Chondrocyte (in vitro differentiated cells): ENCODE data around the gene ARFGEF2. TPM values are rescaled to one million over a fixed set of nuclear protein-coding genes. Genes with fewer than 3 reads are reported as not detected.
"Not testable (repeated sequence)": the region's sequence is repeated elsewhere in the genome, so short reads cannot be mapped to it uniquely, and the experiment has no call there.

Experiments used
- DNase-seq: peaks from one replicate; pipeline ENCODE4 v3.0.0; 2021; ENCODE audit warnings: mixed read lengths, low spot score
- H3K27ac Mint-ChIP-seq: one replicate; pipeline ENCODE4 v1.8.0; 2021; ENCODE audit warnings: mild to moderate bottlenecking, moderate library complexity, mixed read lengths; ENCODE audit not compliant: unreplicated experiment
- H3K27me3 Mint-ChIP-seq: 2 replicates; pipeline ENCODE4 v1.8.0; 2021; ENCODE audit warnings: low read depth, mixed read lengths
- H3K36me3 Mint-ChIP-seq: 2 replicates; pipeline ENCODE4 v1.8.0; 2021; ENCODE audit warnings: low read depth, mixed read lengths
- H3K4me1 Mint-ChIP-seq: 2 replicates; pipeline ENCODE4 v1.8.0; 2021; ENCODE audit warnings: low read depth, mild to moderate bottlenecking, mixed read lengths
- H3K4me3 Mint-ChIP-seq: one replicate; pipeline ENCODE4 v1.8.0; 2021; ENCODE audit warnings: mild to moderate bottlenecking, moderate library complexity, mixed read lengths; ENCODE audit not compliant: unreplicated experiment
- H3K9me3 Mint-ChIP-seq: 2 replicates; pipeline ENCODE4 v1.8.0; 2021; ENCODE audit warnings: low read depth, mixed read lengths
- total RNA-seq: library from RNA; stranded (reverse); gene quantifications from 3 replicates; pipeline ENCODE4 v1.2.1, GENCODE V29; 2021
- TF ChIP-seq, protein P1 (sequence below): fragments of 200-600 bp; sonication (generic); IDR thresholded peaks from 2 replicates; pipeline ENCODE4 v1.5.0; 2021; ENCODE audit warnings: antibody characterized with exemption, mild to moderate bottlenecking, moderate library complexity

ARFGEF2 gene
- total RNA-seq, 1 donor from 2014 or later = 31.8 TPM

GRCh38 chr20:48965189-48965910 lies 43.8 kb downstream of the ARFGEF2 start:
- Mint-ChIP-seq H3K36me3 (peaks cover 19% of the 10 kb centered on the region), H3K27ac (peak overlapping the region; percentile 82)
- TF ChIP-seq, protein P1, sequence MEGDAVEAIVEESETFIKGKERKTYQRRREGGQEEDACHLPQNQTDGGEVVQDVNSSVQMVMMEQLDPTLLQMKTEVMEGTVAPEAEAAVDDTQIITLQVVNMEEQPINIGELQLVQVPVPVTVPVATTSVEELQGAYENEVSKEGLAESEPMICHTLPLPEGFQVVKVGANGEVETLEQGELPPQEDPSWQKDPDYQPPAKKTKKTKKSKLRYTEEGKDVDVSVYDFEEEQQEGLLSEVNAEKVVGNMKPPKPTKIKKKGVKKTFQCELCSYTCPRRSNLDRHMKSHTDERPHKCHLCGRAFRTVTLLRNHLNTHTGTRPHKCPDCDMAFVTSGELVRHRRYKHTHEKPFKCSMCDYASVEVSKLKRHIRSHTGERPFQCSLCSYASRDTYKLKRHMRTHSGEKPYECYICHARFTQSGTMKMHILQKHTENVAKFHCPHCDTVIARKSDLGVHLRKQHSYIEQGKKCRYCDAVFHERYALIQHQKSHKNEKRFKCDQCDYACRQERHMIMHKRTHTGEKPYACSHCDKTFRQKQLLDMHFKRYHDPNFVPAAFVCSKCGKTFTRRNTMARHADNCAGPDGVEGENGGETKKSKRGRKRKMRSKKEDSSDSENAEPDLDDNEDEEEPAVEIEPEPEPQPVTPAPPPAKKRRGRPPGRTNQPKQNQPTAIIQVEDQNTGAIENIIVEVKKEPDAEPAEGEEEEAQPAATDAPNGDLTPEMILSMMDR = no peak

DNA sequence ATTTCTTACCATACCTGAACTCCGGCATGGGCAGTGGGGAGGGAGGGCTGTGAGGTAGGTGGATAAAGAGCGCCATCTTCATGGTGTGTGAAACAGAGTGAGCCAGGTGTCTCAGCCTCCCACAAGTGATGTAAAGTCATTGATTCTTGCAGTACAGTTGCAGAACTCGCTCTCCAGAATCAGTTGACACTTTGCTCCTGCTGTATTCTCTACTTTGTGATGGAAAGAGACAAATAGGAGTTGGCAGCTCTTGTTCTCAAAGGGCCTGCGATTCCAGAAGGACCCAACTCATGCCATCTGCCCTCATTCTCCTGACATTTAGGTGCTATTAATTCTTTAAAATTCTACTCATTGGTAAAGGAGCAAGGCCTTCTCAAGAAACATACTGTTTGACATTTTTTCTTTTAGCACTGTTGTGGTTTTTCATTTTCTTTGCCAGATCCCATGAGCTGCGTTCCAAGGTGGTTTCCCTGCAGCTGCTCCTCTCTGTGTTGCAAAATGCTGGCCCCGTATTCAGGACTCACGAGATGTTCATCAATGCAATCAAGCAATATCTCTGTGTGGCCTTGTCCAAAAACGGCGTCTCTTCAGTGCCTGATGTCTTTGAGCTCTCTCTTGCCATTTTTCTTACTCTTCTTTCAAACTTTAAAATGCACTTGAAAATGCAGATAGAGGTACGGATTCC lies 49.3 kb downstream of the ARFGEF2 start:
- H3K27ac Mint-ChIP-seq = no peak overlapping the region
- no peak overlapping the region for H3K4me3 Mint-ChIP-seq
- H3K36me3 Mint-ChIP-seq = peaks cover 33% of the 10 kb centered on the region
- H3K9me3 Mint-ChIP-seq = no peaks in the 10 kb centered on the region
- peaks cover 5% of the 10 kb centered on the region for H3K4me1 Mint-ChIP-seq
- H3K27me3 Mint-ChIP-seq = no peaks in the 10 kb centered on the region
- TF ChIP-seq, protein P1 = no peak
- DNase-seq = no peak

More at GRCh38 chr20:48965189-48965910, 43.8 kb downstream of the ARFGEF2 start:
- no peak overlapping the region for H3K4me3 Mint-ChIP-seq
- H3K9me3 Mint-ChIP-seq = no peaks in the 10 kb centered on the region
- peaks cover 17% of the 10 kb centered on the region for H3K4me1 Mint-ChIP-seq
- H3K27me3 Mint-ChIP-seq = no peaks in the 10 kb centered on the region
- DNase-seq = no peak

- H3K27me3 Mint-ChIP-seq = no peaks in the 10 kb centered on the region
- H3K27ac Mint-ChIP-seq = no peak overlapping the region
- no peaks in the 10 kb centered on the region for H3K4me1 Mint-ChIP-seq
- H3K9me3 Mint-ChIP-seq = no peaks in the 10 kb centered on the region
- H3K4me3 Mint-ChIP-seq = no peak overlapping the region
- TF ChIP-seq, protein P1 = no peak
- no peak for DNase-seq
- H3K36me3 Mint-ChIP-seq = peaks cover 36% of the 10 kb centered on the region
These were observed 50.4 kb downstream of the ARFGEF2 start for GRCh38 chr20:48971956-48972355.

DNA sequence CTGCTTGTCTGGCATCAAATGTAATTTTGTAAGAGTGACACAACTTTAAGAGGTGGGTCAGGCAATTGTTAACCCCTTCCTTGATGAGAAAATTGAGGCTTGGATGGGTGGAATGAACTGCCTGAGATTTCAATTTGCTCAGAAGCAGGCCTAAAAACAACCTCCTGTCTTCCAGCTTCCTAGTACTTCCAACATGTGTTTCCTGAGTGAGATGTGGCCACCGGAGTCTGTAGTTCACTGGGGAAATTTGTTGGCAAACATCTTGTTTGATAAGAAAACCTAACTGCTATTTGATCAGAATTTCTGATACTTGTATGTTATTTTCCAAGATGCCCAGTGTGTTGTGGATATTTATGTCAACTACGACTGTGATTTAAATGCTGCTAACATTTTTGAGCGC lies 51.3 kb downstream of the ARFGEF2 start:
- DNase-seq = no peak
- Mint-ChIP-seq H3K27me3 (no peaks in the 10 kb centered on the region), H3K4me3 (no peak overlapping the region), H3K36me3 (peaks cover 39% of the 10 kb centered on the region), H3K4me1 (no peaks in the 10 kb centered on the region), H3K27ac (no peak overlapping the region), H3K9me3 (no peaks in the 10 kb centered on the region)
- TF ChIP-seq, protein P1 = no peak

DNA sequence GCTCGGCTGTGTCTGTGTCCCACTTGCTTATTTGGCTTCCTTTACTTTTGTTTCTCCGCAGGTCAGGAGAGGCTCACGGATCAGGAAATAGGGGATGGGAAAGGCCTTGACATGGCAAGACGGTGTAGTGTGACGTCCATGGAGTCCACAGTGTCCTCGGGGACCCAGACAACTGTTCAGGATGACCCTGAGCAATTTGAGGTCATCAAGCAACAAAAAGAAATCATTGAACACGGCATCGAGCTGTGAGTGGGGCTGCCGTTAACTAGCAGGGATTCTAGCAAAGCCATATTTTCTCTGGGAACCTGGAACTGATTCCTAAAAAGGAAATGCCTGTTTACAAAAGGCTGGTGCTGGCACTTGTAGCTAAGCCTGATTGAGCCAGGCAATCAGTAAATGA lies 54.4 kb downstream of the ARFGEF2 start:
- Mint-ChIP-seq H3K27ac (no peak overlapping the region), H3K27me3 (no peaks in the 10 kb centered on the region), H3K4me3 (no peak overlapping the region), H3K4me1 (no peaks in the 10 kb centered on the region), H3K9me3 (no peaks in the 10 kb centered on the region), H3K36me3 (peaks cover 35% of the 10 kb centered on the region)
- no peak for DNase-seq
- TF ChIP-seq, protein P1 = no peak

DNA sequence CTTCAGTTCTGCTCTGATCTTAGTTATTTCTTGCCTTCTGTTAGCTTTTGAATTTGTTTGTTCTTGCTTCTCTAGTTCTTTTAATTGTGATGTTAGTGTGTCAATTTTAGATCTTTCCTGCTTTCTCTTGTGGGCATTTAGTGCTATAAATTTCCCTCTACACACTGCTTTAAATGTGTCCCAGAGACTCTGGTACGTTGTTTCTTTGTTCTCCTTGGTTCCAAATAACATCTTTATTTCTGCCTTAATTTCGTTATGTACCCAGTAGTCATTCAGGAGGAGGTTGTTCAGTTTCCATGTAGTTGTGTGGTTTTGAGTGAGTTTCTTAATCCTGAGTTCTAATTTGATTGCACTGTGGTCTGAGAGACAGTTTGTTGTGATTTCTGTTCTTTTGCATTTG lies 58.5 kb downstream of the ARFGEF2 start:
- not testable (repeated sequence) for H3K27ac Mint-ChIP-seq, H3K9me3 Mint-ChIP-seq, H3K4me1 Mint-ChIP-seq, H3K27me3 Mint-ChIP-seq, DNase-seq, H3K4me3 Mint-ChIP-seq
- H3K36me3 Mint-ChIP-seq = peaks cover 50% of the 10 kb centered on the region
